ENCODE measurements around the gene LGALS12.

Gene LGALS12

DNA sequence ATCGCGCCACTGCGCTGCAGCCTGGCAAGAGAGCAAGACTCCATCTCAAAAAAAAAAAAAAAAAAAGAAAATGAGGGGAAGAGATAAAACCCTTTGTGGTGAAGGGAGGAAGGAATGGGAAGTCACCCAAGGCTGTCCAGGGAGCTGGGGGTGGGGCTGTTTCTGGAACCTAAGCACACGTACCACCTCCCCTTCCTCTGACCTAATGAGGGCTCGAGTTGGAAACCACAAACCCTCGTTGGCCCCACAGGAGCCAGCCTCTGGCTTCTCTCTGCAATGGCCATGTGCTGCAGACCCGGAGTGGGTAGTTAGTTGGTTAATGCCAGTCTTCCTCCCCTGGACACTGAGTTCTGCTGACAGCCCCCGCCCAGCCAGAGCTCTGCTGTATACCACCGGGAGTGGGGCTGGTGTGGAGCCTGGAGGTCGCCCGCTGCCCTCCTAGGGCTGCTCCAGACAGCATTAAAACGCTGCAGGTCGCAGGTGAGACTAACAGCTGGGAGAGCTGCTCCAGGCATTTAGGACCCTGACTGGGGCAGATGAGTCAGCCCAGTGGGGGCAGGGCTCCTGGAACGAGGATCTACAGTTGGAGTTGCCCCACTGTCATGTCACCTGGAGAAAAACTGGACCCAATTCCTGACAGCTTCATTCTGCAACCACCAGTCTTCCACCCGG is at the start of gene LGALS12:
Gene LGALS12 (plus strand): TSS at position 228 of the 672 bp plus-strand sequence. CDS start 375 bp downstream, at position 603.
- no peak for DNase-seq

- no peak for DNase-seq
Observed at GRCh38 chr11:63459586-63459985, 46.3 kb upstream of the LGALS12 start.

DNA sequence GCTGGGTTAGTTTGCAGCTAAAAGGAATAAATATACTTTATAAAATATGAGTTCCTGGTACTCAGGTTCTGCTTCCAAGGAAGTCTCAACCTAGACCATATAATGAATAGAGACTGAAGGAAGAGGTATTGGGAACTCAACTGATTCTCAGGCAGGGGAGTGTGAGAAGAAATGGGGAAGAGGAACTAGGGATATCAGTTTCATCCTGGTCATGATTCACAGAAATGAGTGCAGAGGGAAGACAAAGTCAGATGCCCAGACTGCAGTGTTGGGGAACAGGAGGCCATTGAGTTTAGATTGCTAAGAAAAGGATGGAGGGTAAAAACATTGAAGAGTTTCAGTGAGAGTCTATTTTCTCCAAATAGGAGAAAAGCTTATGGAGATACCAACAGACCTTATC is 43.7 kb upstream of the LGALS12 start:
- no peak for DNase-seq

DNA sequence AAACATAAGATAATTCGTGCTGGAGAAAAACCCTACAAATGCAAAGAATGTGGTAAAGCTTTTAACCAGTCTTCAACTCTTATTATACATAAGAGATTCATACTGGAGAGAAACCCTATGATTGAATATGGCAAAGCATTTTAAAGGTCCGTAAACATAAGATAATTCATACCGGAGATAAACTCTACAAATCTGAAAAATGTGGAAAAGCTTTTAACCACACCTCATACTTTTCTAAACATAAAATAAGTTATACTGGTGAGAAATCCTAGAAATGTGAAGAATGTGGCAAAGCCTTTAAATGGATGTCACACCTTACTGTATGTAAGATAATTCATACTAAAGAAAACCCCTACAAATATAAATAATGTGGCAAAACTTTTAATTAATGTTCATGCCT is 35.6 kb upstream of the LGALS12 start:
- no peak for DNase-seq

DNA sequence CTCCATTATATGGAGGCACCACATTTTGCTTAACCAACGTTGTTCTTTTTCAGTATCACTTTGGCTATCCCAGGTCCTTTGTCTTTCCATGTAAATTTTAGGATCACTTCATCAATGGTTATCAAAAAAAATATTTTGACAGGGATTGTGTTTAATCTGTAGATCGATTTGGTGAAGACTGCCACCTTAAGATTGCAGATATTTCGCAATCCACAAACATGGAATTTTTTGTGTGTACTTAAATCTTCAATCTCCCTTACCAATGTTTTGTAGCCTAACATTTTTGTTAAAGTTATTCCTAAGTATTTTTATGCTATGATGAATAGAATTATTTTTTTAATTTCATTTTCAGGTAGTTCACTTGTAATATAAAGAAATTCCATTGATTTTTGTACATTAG is 33.5 kb upstream of the LGALS12 start:
- no peak for DNase-seq

- no peak for DNase-seq
Observed at GRCh38 chr11:63476618-63477017, 29.3 kb upstream of the LGALS12 start.

DNA sequence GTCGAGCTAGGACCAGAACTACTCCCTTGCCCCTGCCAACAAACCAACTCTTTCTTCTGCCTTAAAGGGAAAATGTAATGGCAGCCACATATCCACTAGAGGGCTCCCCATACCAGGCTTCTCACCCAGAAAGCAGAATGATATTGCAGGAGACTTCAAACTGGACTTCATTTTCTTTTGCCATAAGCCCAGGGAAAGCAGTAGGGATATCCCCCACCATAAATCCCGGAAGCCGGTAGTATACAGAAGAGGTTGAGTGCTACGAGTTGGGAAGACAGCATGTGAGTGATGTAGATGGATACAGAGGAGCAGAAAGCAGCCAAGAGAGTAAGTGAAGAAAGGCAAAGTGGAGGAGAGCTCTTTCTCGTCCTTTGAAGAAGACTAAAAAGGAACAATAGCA is 27.0 kb upstream of the LGALS12 start:
- peak; percentile 67 for DNase-seq

DNA sequence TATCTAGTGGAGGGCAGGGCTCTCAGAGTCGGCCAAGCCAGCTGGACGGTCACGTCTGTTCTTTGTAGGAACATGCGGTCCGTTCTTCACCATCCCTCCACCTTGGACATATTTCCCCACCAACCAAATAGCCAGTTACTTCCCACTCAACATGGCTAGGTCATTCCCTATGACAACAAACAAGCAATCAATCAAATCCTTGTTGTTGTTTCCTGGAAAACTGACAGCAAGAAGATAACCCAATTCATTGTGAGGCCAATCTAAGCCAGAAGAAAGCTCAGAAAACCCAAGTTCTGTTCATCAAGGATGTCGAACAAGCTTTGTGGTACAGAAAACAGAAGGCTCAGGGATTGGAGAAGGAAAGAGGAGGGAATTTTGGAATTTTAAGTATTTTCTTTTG is 25.8 kb upstream of the LGALS12 start:
- no peak for DNase-seq

DNA sequence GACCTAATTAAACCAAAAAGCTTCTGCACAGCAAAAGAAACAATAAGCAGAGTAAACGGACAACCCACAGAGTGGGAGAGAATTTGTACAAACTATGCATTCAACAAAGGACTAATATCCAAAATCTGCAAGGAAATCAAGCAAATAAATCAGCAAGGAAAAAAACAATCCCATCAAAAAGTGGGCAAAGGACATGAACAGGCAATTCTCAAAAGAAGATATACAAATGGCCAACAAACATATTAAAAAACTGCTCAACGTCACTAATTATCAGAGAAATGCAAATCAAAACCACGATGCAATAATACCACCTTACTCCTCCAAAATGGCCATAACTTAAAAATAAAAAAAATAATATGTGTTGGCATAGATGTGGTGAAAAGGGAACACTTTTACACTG is 20.1 kb upstream of the LGALS12 start:
- DNase-seq: no peak

- DNase-seq: no peak
Observed at GRCh38 chr11:63488789-63489188, 17.1 kb upstream of the LGALS12 start.

DNA sequence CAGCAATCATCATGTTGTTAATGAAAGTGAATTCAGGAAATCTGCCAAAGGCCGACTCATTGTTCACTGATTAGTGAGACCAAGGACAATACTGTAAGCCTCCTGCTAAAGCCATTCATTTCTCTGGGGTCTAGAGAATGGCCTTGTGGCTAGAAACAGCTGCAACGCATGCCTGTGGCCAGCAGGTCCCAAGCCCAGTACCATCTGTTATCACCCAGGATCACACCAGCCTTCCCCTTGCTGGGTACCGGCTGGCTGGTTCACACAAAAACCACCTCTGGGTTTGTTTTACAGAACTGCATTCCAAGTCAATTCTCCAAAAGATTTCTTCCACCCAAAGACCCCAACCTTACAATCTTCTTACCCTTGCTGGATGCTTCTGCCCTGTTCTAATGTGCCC is 16.0 kb upstream of the LGALS12 start:
- no peak for DNase-seq

DNA sequence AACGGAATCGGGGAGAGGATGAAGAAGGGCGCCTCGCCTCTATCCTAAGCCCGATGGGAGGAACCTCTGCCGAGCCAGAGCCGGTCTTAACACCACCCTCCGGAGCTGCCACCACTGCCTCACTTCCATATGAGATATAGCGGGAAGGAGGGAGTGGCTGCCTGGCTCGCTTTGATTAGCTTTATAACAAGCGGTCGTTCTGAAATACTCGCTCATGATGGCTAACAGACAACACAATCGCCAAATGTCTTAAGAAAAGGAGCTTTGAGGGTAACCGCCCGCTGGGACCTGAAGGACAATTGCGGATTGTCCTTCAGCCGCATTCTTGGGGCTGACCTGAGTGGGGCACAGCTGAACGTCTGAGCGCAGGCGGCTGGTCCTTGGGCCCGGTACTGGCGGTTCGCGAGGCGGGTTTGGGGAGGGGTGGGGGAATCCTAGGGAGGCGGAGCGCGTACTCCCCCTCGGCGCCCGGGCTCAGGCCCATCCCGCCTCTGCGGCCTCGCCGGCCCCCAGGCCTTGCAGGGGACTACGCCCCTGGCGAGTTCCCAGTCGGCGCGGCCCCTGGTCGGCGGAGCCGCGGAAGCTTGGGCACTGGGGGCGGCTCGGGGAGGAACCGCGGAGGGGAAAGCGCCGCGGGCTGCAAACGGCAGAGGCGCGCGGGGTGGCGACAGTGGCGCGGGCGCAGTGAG is 15.2 kb upstream of the LGALS12 start, which contains the start of gene PLAAT5:
Gene PLAAT5 (minus strand): TSS at position 617 of the 689 bp plus-strand sequence. CDS start 133 bp downstream, at position 484.
- DNase-seq: no peak

- no peak for DNase-seq
Observed at GRCh38 chr11:63491240-63491587, 14.7 kb upstream of the LGALS12 start.

GRCh38 chr11:63491636-63492372 is 14.1 kb upstream of the LGALS12 start:
- DNase-seq: no peak

DNA sequence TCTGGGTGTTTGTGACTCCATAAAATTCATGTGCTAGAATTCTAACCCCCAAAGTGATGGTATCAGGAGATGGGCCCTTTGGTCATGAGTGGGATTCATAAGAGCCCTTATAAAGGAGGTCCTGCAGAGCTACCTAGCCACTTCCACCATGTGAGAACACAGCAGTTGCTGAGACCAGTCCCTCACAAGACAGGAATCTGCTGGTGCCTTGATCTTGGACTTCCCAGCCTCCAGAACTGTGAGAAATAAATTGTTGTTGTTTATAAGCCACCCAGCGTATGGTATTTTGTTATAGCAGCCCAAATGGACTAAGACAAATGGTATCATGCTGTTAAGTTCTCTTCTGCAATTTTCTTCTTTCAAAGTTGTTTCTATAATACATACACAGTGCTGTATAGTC is 13.4 kb upstream of the LGALS12 start:
- DNase-seq: no peak

GRCh38 chr11:63493127-63493526 is 12.8 kb upstream of the LGALS12 start:
- DNase-seq: no peak

GRCh38 chr11:63494975-63495374 is 10.9 kb upstream of the LGALS12 start:
- no peak for DNase-seq

GRCh38 chr11:63499874-63500273 is 6.0 kb upstream of the LGALS12 start:
- no peak for DNase-seq

DNA sequence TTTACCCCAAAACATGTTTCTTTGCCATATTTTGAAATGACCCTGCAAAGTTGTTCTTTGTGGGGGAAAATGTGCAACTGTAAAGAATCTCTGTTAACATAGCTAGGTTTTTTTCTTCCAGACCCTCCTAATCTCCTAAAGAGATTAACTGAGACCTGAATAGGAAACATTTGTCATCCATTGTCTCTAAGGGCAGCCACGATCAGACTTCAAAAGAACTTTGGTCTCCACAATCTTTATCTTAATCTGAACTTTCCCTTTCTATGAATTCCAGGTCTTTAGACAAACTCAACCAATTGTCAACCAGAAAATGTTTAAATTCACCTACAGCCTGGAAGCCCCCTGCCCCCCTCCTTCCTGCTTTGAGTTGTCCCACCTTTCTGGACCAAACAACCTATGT is 4.6 kb upstream of the LGALS12 start:
- no peak for DNase-seq

GRCh38 chr11:63502252-63502820 is 3.5 kb upstream of the LGALS12 start:
- DNase-seq: no peak

DNA sequence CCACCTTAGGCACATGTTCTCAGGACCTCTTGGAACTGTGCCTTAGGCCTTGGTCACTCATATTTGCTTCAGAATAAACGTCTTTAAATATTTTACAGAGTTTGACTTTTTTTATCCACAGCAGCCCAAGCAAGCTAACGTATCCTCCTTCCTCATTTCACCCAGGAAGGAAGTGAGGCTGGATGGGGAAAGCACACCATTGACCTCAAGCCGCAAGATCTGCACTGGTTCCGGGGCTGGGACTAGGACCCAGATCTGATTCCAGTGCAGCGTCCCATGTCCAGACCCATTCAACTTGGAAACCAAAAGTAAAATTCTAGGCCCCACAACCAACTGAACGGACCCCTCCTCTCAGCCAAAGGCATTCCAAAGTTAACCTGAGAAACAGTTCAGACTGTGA is 2.4 kb upstream of the LGALS12 start:
- DNase-seq: no peak

DNA sequence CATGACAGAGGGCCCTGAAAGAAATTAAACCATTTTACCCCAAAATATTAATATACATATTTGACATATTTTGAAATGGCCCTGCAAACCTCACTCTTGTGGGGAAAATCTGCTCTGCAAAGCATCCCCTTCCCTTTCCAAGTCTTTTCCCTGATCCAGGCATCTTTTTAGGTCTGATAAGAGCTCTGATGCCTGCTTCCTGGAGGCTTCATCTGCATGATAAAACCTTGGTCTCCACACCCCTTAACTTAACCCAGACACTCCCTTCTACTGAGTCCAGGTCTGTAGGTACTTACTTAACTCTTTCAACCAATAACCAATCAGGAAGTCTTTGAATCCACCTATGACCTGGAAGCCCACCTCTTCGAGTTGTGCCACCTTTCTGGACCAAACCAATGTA is 1.8 kb upstream of the LGALS12 start:
- no peak for DNase-seq

DNA sequence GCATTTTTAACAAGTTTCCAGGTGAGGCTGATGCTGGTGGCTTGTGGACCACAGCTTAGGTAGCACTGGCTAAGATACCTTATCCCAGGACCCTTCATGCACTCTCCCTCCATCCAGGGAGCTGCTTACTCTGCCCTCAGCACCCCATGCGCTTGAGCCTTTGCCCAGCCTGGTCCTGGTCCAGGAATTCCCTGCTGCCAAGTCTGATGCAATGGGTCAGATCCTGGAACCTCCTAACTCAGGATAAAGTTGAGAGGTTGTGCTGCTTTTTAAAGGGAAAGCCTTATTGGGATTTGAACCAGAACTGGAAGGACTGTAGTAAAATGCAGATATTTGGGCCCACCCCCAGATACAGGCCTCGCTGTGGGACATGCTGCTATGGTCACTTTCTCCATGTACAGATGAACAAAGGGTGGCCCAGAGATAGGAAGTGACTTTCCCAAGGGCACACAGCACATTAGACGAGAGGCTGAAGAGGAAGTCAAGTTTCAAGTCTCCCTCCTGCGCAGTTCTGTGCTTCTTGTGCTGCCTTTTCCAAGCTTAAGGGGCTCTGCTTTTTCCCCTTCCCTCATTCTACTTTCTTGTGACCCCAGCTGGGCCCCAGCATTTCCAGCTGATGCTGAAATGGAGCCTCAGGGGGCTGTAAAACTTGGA is 824 bp upstream of the LGALS12 start:
- no peak for DNase-seq

Measured in NCI-H510A treated with DMSO at 0.1 percent for 48 hours (cell line).